BE2C (cell line): ENCODE measurements around the gene PRKN.

ENCODE experiments used
- DNase-seq: peaks from one replicate; pipeline ENCODE4 v3.0.0-alpha.2; 2020
- H3K27me3 ChIP-seq: fragments of 250-450 bp; sonication (Bioruptor Pico); 2 replicates; pipeline ENCODE4 v1.5.1; 2020; ENCODE audit warnings: mild to moderate bottlenecking
- H3K36me3 ChIP-seq: fragments of 250-450 bp; sonication (Bioruptor Pico); 2 replicates; pipeline ENCODE4 v1.5.1; 2020; ENCODE audit warnings: mild to moderate bottlenecking
- H3K4me1 ChIP-seq: fragments of 250-450 bp; sonication (Bioruptor Pico); 2 replicates; pipeline ENCODE4 v1.5.1; 2020
- H3K4me3 ChIP-seq: 2 replicates; pipeline ENCODE4 v1.5.1; 2011; ENCODE audit warnings: low read depth, low read length
- H3K9me3 ChIP-seq: fragments of 250-450 bp; sonication (Bioruptor Pico); 2 replicates; pipeline ENCODE4 v1.5.1; 2020
- CTCF ChIP-seq: IDR thresholded peaks from 2 replicates; pipeline ENCODE4 v1.5.1; 2012; ENCODE audit warnings: mild to moderate bottlenecking, low read depth, low read length

The PRKN gene

GRCh38 chr6:161351858-161352257 is 1375.7 kb downstream of the PRKN start:
- no peak for DNase-seq
- Histone ChIP-seq H3K4me1 (no peaks in the 10 kb centered on the region), H3K9me3 (no peaks in the 10 kb centered on the region), H3K4me3 (no peak overlapping the region), H3K27me3 (no peaks in the 10 kb centered on the region), H3K36me3 (no peaks in the 10 kb centered on the region)
- no peak for TF ChIP-seq CTCF

- Histone ChIP-seq H3K9me3 (no peaks in the 10 kb centered on the region), H3K4me3 (no peak overlapping the region), H3K27me3 (no peaks in the 10 kb centered on the region), H3K4me1 (no peaks in the 10 kb centered on the region), H3K36me3 (no peaks in the 10 kb centered on the region)
- TF ChIP-seq CTCF: no peak
- DNase-seq: no peak
These were observed 1377.7 kb downstream of the PRKN start for GRCh38 chr6:161349886-161350285.

- H3K4me3 ChIP-seq: no peak overlapping the region
- no peaks in the 10 kb centered on the region for H3K27me3 ChIP-seq
- H3K4me1 ChIP-seq: no peaks in the 10 kb centered on the region
- DNase-seq: no peak
- TF ChIP-seq CTCF: no peak
- no peaks in the 10 kb centered on the region for H3K36me3 ChIP-seq
- no peaks in the 10 kb centered on the region for H3K9me3 ChIP-seq
These were observed 1379.0 kb downstream of the PRKN start for GRCh38 chr6:161348628-161348994.

GRCh38 chr6:161347988-161348627 is 1379.5 kb downstream of the PRKN start:
- Histone ChIP-seq H3K36me3 (no peaks in the 10 kb centered on the region), H3K4me1 (no peaks in the 10 kb centered on the region), H3K9me3 (no peaks in the 10 kb centered on the region), H3K27me3 (no peaks in the 10 kb centered on the region), H3K4me3 (no peak overlapping the region)
- no peak for TF ChIP-seq CTCF
- DNase-seq: no peak

GRCh38 chr6:161347125-161347524 is 1380.4 kb downstream of the PRKN start:
- no peak overlapping the region for H3K4me3 ChIP-seq
- H3K9me3 ChIP-seq: no peaks in the 10 kb centered on the region
- DNase-seq: no peak
- no peaks in the 10 kb centered on the region for H3K36me3 ChIP-seq
- H3K27me3 ChIP-seq: no peaks in the 10 kb centered on the region
- H3K4me1 ChIP-seq: no peaks in the 10 kb centered on the region
- TF ChIP-seq CTCF: no peak

GRCh38 chr6:161346717-161347116 is 1380.8 kb downstream of the PRKN start:
- H3K36me3 ChIP-seq: no peaks in the 10 kb centered on the region
- no peak overlapping the region for H3K4me3 ChIP-seq
- H3K4me1 ChIP-seq: no peaks in the 10 kb centered on the region
- no peaks in the 10 kb centered on the region for H3K9me3 ChIP-seq
- TF ChIP-seq CTCF: no peak
- no peaks in the 10 kb centered on the region for H3K27me3 ChIP-seq
- no peak for DNase-seq
